LNCaP clone FGC (cell line): ENCODE data around the gene SGPP1.

Source experiments
- DNase-seq: peaks from one replicate; pipeline ENCODE4 v3.0.0-alpha.2; 2011; ENCODE audit warnings: low read depth
- H3K4me3 ChIP-seq: 2 replicates; pipeline ENCODE4 v1.5.1; 2011; ENCODE audit warnings: mild to moderate bottlenecking, low read depth, low read length, control low read depth
- TF ChIP-seq, protein P1 (sequence below): IDR thresholded peaks from 2 replicates; pipeline ENCODE4 v1.5.1; 2012; ENCODE audit warnings: mild to moderate bottlenecking; ENCODE audit not compliant: control insufficient read depth, insufficient read depth; ENCODE audit errors: extremely low read depth

The SGPP1 gene

DNA sequence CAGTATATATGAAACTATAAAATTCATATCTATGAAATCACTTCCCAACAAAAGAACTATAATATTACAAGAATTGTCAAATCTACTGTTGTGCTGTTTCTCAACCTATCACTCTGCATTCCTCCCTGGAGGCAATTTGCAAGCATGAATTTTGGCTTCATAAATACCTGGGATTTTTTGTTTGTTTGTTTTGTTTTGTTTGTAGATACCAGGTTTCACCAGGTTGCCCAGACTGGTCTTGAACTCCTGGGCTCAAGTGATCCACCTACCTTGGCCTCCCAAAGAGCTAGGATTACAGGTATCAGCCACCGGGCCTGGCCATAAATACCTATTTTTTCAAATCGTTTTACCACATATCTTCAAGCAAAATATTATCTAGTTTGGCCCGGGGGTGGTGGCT lies 38.7 kb downstream of the SGPP1 start:
- TF ChIP-seq, protein P1, sequence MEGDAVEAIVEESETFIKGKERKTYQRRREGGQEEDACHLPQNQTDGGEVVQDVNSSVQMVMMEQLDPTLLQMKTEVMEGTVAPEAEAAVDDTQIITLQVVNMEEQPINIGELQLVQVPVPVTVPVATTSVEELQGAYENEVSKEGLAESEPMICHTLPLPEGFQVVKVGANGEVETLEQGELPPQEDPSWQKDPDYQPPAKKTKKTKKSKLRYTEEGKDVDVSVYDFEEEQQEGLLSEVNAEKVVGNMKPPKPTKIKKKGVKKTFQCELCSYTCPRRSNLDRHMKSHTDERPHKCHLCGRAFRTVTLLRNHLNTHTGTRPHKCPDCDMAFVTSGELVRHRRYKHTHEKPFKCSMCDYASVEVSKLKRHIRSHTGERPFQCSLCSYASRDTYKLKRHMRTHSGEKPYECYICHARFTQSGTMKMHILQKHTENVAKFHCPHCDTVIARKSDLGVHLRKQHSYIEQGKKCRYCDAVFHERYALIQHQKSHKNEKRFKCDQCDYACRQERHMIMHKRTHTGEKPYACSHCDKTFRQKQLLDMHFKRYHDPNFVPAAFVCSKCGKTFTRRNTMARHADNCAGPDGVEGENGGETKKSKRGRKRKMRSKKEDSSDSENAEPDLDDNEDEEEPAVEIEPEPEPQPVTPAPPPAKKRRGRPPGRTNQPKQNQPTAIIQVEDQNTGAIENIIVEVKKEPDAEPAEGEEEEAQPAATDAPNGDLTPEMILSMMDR, result no peak
- no peak for DNase-seq
- no peak overlapping the region for H3K4me3 ChIP-seq

DNA sequence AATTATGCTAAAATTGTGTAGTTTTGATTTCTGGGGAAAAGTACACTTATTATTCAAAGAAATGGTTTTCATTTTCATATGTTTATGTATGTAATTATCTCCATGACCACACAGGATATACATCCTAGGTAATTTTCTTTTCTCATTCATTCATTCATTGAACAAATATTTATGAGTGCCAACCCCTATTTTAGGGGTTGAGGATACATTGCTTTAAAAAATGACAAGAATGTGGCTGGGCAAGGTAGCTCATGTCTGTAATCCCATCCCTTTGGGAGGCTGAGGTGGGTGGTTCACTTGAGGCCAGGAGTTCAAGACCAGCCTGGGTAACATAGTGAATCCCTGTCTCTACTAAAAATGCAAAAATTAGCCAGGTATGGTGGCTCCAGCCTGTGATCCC lies 40.9 kb downstream of the SGPP1 start:
- H3K4me3 ChIP-seq, result no peak overlapping the region
- TF ChIP-seq, protein P1, result no peak
- DNase-seq, result no peak

DNA sequence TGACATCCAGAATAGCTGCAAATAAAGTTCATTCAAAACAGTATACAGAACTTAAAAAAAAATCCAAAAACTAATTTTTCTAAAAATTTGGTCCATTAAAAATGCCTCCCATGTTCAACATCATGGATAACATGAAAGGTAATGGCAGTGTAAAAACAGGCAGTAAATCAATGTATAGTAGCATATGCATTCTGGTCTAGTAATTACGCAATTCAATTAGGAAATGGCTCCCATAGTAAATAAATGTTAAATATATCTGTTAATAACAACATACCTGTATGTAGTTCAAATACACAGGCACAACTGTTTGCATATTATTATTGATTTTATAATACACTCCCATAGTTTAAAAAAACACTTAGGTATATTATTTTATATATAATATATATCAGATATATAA lies 42.5 kb downstream of the SGPP1 start:
- DNase-seq, result no peak
- no peak overlapping the region for H3K4me3 ChIP-seq
- TF ChIP-seq, protein P1, result no peak

DNA sequence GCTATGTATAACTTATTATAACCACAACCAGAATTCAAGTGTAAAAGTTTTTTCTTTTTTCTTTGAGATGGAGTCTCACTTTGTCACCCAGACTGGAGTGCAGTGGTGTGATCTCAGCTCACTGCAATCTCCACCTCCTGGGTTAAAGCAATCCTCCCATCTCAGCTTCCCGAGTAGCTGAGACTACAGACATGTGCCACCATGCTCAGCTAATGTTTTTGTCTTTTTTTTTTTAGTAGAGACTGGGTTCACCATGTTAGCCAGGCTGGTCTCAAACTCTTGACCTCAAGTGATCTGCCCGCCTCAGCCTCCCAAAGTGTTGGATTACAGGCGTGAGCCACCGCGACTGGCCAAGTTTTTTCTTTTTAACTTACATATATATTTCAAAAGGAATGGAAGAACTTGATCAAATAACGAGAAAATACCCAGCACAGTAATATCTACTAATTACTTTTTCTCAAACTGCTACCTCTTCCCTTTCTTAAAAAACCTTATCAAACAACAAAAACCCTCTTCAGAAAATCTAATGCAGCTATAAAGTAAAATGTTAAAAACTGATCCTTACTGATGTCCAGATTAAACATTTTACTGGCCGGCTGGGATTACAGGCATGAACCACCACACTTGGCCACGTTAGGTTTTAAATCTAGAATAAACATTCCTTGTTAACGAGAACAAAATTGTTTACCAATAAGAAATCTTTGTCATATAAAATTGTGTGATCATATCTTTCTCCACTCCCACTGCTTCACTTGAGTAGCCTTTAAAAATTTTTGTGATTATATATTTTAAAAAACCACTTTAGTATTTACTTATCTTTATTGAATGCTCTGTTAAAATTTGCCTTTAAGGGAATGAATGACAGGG lies 44.9 kb downstream of the SGPP1 start:
- TF ChIP-seq, protein P1, result no peak
- H3K4me3 ChIP-seq, result no peak overlapping the region
- peak; percentile 91 for DNase-seq

DNA sequence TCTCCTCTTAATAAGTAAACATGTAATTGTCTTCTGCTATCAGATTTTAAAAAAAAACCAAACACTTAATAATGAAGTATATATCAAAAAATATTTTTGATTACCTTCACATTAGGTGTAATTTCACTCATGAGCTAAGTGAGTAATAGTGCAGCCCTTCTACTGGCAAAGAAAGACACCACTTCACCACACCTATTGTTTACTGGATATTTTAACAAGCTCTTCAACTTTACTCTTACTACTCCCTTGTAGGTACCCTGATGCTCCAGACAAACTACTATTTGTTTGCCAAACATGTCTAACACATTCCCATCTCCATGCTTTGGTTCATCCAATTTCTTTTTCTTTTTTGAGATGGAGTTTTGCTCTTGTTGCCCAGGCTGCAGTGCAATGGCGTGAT lies 49.3 kb downstream of the SGPP1 start:
- peak; percentile 56 for DNase-seq
- H3K4me3 ChIP-seq, result no peak overlapping the region
- TF ChIP-seq, protein P1, result no peak

DNA sequence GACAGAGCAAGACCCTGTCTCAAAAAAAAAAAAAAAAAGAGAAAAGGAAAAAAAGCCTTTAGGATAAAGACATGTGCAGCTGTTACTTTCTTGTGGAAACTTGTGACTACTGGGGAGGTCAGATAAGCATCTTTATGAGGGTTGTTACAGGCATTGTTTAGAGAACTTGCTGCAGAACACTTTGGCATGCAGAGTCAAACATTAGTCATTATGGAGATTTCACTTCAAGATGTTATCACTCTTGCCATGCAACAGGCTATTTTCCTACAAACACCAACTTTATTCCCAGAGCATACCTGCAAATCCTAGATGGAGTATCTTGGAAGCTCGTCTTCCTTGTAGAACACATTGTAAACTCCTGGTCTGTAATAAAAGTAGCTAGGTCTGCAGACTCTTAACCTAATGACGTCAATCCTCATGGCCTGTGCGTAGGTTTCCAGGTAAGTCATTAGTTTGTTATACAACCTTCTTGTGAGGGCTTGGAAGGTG lies 49.9 kb downstream of the SGPP1 start:
- H3K4me3 ChIP-seq, result no peak overlapping the region
- TF ChIP-seq, protein P1, result no peak
- DNase-seq, result peak; percentile 99
